ENCODE measurements around the gene COL23A1.
"Not testable (repeated sequence)": the region's sequence is repeated elsewhere in the genome, so short reads cannot be mapped to it uniquely, and the experiment has no call there.

Gene COL23A1

GRCh38 chr5:178277346-178277745, 312.8 kb downstream of the COL23A1 start:
- DNase-seq: no peak

- DNase-seq: no peak
Measured at GRCh38 chr5:178274781-178275537, 315.2 kb downstream of the COL23A1 start.

- no peak for DNase-seq
Measured at GRCh38 chr5:178273665-178274541, 316.3 kb downstream of the COL23A1 start.

- no peak for DNase-seq
Measured at GRCh38 chr5:178273041-178273440, 317.2 kb downstream of the COL23A1 start.

- DNase-seq: no peak
Measured at GRCh38 chr5:178272591-178272990, 317.6 kb downstream of the COL23A1 start.

GRCh38 chr5:178271726-178272479, 318.3 kb downstream of the COL23A1 start:
- no peak for DNase-seq

GRCh38 chr5:178271231-178271630, 319.0 kb downstream of the COL23A1 start:
- DNase-seq: no peak

GRCh38 chr5:178269499-178269898, 320.7 kb downstream of the COL23A1 start:
- no peak for DNase-seq

- no peak for DNase-seq
Measured at GRCh38 chr5:178267876-178268275, 322.3 kb downstream of the COL23A1 start.

GRCh38 chr5:178267245-178267644, 322.9 kb downstream of the COL23A1 start:
- no peak for DNase-seq

- no peak for DNase-seq
Measured at GRCh38 chr5:178266581-178266980, 323.6 kb downstream of the COL23A1 start.

- no peak for DNase-seq
Measured at GRCh38 chr5:178265746-178266145, 324.4 kb downstream of the COL23A1 start.

GRCh38 chr5:178264044-178264443, 326.1 kb downstream of the COL23A1 start:
- no peak for DNase-seq

GRCh38 chr5:178261666-178262600, 328.3 kb downstream of the COL23A1 start:
- DNase-seq: no peak

- DNase-seq: no peak
Measured at GRCh38 chr5:178259623-178260536, 330.3 kb downstream of the COL23A1 start.

GRCh38 chr5:178257650-178258049, 332.5 kb downstream of the COL23A1 start:
- no peak for DNase-seq

- DNase-seq: no peak
Measured at GRCh38 chr5:178256746-178257145, 333.4 kb downstream of the COL23A1 start.

GRCh38 chr5:178253632-178254031, 336.6 kb downstream of the COL23A1 start:
- DNase-seq: not testable (repeated sequence)

GRCh38 chr5:178252258-178252657, 337.9 kb downstream of the COL23A1 start:
- DNase-seq: no peak

GRCh38 chr5:178250263-178250662, 339.9 kb downstream of the COL23A1 start:
- DNase-seq: no peak
